GM12873 (cell line): ENCODE results near the gene PDE9A.

Experiments
- CTCF ChIP-seq: IDR thresholded peaks from 2 replicates; pipeline ENCODE4 v1.5.1; 2012; ENCODE audit warnings: low read depth, mild to moderate bottlenecking, moderate library complexity, low read length, control low read depth; ENCODE audit not compliant: insufficient read depth; ENCODE audit errors: missing control alignments

Gene PDE9A

GRCh38 chr21:42796327-42797062, 143.1 kb downstream of the PDE9A start:
- TF ChIP-seq CTCF = no peak

DNA sequence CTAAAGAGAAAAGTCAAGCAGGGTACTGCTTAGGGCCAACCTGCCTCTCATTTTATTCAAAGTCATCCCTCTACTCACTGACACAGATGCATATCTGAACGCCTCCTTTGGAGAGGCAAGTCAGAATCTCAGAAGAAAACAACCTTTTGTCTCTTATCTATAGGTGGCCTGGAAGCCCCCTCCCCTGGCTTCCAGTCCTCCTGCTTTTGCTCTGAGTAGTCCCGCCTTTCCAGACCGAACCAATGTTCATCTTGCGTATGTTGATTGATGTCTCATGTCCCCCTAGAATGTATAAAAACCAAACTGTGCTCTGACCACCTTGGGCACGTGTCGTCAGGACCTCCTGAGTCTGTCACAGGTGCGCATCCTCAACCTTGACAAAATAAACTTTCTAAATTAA, 144.1 kb downstream of the PDE9A start:
- TF ChIP-seq CTCF = no peak

- TF ChIP-seq CTCF = no peak
These were observed 144.7 kb downstream of the PDE9A start for GRCh38 chr21:42798106-42798505.

GRCh38 chr21:42799516-42799915, 146.1 kb downstream of the PDE9A start:
- no peak for TF ChIP-seq CTCF

GRCh38 chr21:42799948-42800347, 146.5 kb downstream of the PDE9A start:
- TF ChIP-seq CTCF = no peak

DNA sequence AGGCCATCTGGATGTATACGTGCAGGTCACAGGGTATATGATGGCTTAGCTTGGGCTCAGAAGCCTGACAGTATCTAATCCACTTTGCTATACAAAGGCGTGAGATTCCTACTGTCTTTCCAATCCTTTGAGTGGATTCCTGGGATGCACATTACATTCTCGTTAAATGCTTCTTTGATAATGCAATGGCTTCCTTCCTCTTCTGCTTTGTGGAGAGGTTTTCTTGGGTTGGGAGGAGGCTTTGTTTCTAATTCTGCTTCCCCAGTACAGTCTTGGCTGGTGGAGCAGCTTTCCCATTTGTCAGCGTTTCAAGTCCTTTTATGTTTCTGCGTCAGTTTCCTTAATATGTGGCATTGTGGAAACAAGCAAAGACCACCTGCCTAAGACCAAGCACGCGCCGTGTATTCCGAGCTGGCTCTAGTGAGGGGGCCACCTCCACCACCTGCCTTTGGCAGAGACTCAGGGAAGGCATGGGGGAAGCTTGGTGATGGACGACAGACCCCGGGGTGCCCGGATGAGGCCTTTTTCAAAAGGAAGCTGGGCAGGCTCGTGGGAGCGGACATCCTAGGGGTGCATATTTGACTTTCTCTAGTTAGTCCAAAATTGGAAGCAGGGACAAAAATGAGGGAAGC, 153.2 kb downstream of the PDE9A start:
- no peak for TF ChIP-seq CTCF

- no peak for TF ChIP-seq CTCF
These were observed 154.7 kb downstream of the PDE9A start for GRCh38 chr21:42807938-42808613.
